GM18508 (cell line): ENCODE results near the gene KIAA0825.

ENCODE experiments used
- ATAC-seq: cut with Tn5 transposase; IDR thresholded peaks from one replicate; pipeline ENCODE4 v1.9.1; 2021; ENCODE audit warnings: moderate number of reproducible peaks; ENCODE audit not compliant: insufficient read depth, unreplicated experiment

The KIAA0825 gene

GRCh38 chr5:94266170-94266569 is 352.2 kb downstream of the KIAA0825 start:
- ATAC-seq: no peak

GRCh38 chr5:94263068-94263467 is 355.3 kb downstream of the KIAA0825 start:
- ATAC-seq: no peak

GRCh38 chr5:94260096-94260495 is 358.3 kb downstream of the KIAA0825 start:
- no peak for ATAC-seq

GRCh38 chr5:94254214-94254613 is 364.2 kb downstream of the KIAA0825 start:
- ATAC-seq: no peak

GRCh38 chr5:94250985-94251384 is 367.4 kb downstream of the KIAA0825 start:
- ATAC-seq: no peak

GRCh38 chr5:94249430-94249829 is 369.0 kb downstream of the KIAA0825 start:
- no peak for ATAC-seq

GRCh38 chr5:94248175-94248875 is 370.1 kb downstream of the KIAA0825 start:
- ATAC-seq: no peak

- no peak for ATAC-seq
Observed at GRCh38 chr5:94245608-94246007, 372.8 kb downstream of the KIAA0825 start.

- no peak for ATAC-seq
Observed at GRCh38 chr5:94244921-94245320, 373.5 kb downstream of the KIAA0825 start.

- no peak for ATAC-seq
Observed at GRCh38 chr5:94243612-94244011, 374.8 kb downstream of the KIAA0825 start.

- no peak for ATAC-seq
Observed at GRCh38 chr5:94240993-94241651, 377.3 kb downstream of the KIAA0825 start.

- no peak for ATAC-seq
Observed at GRCh38 chr5:94240596-94240992, 377.8 kb downstream of the KIAA0825 start.

- ATAC-seq: no peak
Observed at GRCh38 chr5:94240134-94240533, 378.3 kb downstream of the KIAA0825 start.

- no peak for ATAC-seq
Observed at GRCh38 chr5:94239266-94239665, 379.1 kb downstream of the KIAA0825 start.

- no peak for ATAC-seq
Observed at GRCh38 chr5:94234987-94235386, 383.4 kb downstream of the KIAA0825 start.

- no peak for ATAC-seq
Observed at GRCh38 chr5:94228791-94229190, 389.6 kb downstream of the KIAA0825 start.

- no peak for ATAC-seq
Observed at GRCh38 chr5:94223235-94223634, 395.2 kb downstream of the KIAA0825 start.

GRCh38 chr5:94218374-94218773 is 400.0 kb downstream of the KIAA0825 start:
- ATAC-seq: no peak

GRCh38 chr5:94217745-94218144 is 400.7 kb downstream of the KIAA0825 start:
- no peak for ATAC-seq

GRCh38 chr5:94217216-94217615 is 401.2 kb downstream of the KIAA0825 start:
- no peak for ATAC-seq

GRCh38 chr5:94212476-94212875 is 405.9 kb downstream of the KIAA0825 start:
- ATAC-seq: no peak

GRCh38 chr5:94209774-94210355 is 408.5 kb downstream of the KIAA0825 start:
- ATAC-seq: no peak
